ENCODE measurements around the gene RFXAP.
"Not testable (repeated sequence)": the region's sequence is repeated elsewhere in the genome, so short reads cannot be mapped to it uniquely, and the experiment has no call there.

RFXAP gene

GRCh38 chr13:36778083-36778671, 40.8 kb upstream of the RFXAP start:
- TF ChIP-seq CTCF (IDR thresholded peaks at IDR 0.05; ENCODE audit: borderline replicate concordance, insufficient read depth, low read depth, low read length) = no peak

GRCh38 chr13:36783890-36784289, 35.1 kb upstream of the RFXAP start:
- H3K4me3 ChIP-seq (ENCODE audit: low read depth, low read length) = no peak overlapping the region
- TF ChIP-seq CTCF (IDR thresholded peaks at IDR 0.05; ENCODE audit: borderline replicate concordance, insufficient read depth, low read depth, low read length) = no peak

More at GRCh38 chr13:36778083-36778671, 40.8 kb upstream of the RFXAP start:
- no peak overlapping the region for H3K4me3 ChIP-seq (ENCODE audit: low read depth, low read length)

- not testable (repeated sequence) for H3K4me3 ChIP-seq (ENCODE audit: low read depth, low read length)
Observed at GRCh38 chr13:36786175-36786574, 32.8 kb upstream of the RFXAP start.

GRCh38 chr13:36787181-36787580, 31.8 kb upstream of the RFXAP start:
- H3K4me3 ChIP-seq (ENCODE audit: low read depth, low read length) = no peak overlapping the region
- no peak for TF ChIP-seq CTCF (IDR thresholded peaks at IDR 0.05; ENCODE audit: borderline replicate concordance, insufficient read depth, low read depth, low read length)

GRCh38 chr13:36788276-36788675, 30.7 kb upstream of the RFXAP start:
- TF ChIP-seq CTCF (IDR thresholded peaks at IDR 0.05; ENCODE audit: borderline replicate concordance, insufficient read depth, low read depth, low read length) = no peak
- H3K4me3 ChIP-seq (ENCODE audit: low read depth, low read length) = no peak overlapping the region

- TF ChIP-seq CTCF (IDR thresholded peaks at IDR 0.05; ENCODE audit: borderline replicate concordance, insufficient read depth, low read depth, low read length) = no peak
Observed at GRCh38 chr13:36789061-36789460, 30.0 kb upstream of the RFXAP start.

GRCh38 chr13:36789730-36790129, 29.3 kb upstream of the RFXAP start:
- TF ChIP-seq CTCF (IDR thresholded peaks at IDR 0.05; ENCODE audit: borderline replicate concordance, insufficient read depth, low read depth, low read length) = no peak

More at GRCh38 chr13:36789061-36789460, 30.0 kb upstream of the RFXAP start:
- no peak overlapping the region for H3K4me3 ChIP-seq (ENCODE audit: low read depth, low read length)

GRCh38 chr13:36794706-36795105, 24.3 kb upstream of the RFXAP start:
- no peak overlapping the region for H3K4me3 ChIP-seq (ENCODE audit: low read depth, low read length)
- TF ChIP-seq CTCF (IDR thresholded peaks at IDR 0.05; ENCODE audit: borderline replicate concordance, insufficient read depth, low read depth, low read length) = no peak

More at GRCh38 chr13:36789730-36790129, 29.3 kb upstream of the RFXAP start:
- no peak overlapping the region for H3K4me3 ChIP-seq (ENCODE audit: low read depth, low read length)
